ENCODE results near the gene UROC1.

DNA sequence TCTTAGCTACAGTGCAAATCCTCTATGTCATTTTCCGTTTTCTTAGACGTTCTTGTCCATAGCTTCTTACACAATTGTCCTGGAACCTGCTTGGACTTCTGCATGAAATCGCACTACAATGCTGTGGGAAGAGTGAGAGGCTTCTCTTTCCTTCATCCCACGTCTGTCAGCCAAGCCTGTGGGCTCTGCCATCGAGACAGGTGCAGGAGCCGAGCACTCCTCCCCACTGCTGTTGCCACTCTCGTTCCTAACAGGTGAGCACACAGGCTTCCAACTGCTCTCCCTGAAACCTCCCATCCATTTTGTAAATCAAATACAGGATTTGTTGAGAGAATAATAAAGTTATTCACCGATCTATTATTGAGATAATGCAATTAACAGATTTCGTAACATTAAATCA lies 65.4 kb downstream of the UROC1 start:
- no peak for TF ChIP-seq POLR2AphosphoS5 (IDR thresholded peaks at IDR 0.05; ENCODE audit: low read depth, low read length)
- TF ChIP-seq POLR2A (IDR thresholded peaks at IDR 0.05; ENCODE audit: low read depth, low read length), result no peak
